K562 (cell line): Measurements from ENCODE around the gene AREL1. TPM values are rescaled to one million over a fixed set of nuclear protein-coding genes. Genes with fewer than 3 reads are reported as not detected.

ENCODE experiments used
- ATAC-seq: fragments of 200-7000 bp; cut with Tn5 transposase; 3 replicates; pipeline ENCODE4 v1.9.1; 2020; ENCODE audit warnings: moderate library complexity
- BruUV-seq: library from RNA; stranded (reverse); fragments of 400-500 nt; replicated peaks from 2 replicates; lab custom pipeline; 2021; lab: Mats Ljungman, UMichigan
- CTCF ChIA-PET: fragments of 300-600 bp; formaldehyde crosslinking; extraction: SDS; loops from one replicate; lab custom pipeline; 2021; ENCODE audit warnings: low intra/inter-chr PET ratio; lab: Yijun Ruan, JAX
- POLR2A ChIA-PET: fragments of 300-600, 350-650 bp; sonication (Branson Sonifier 250); formaldehyde crosslinking; extraction: SDS; loops from one replicate; lab custom pipeline; 2021; ENCODE audit warnings: antibody characterized with exemption, inconsistent platforms; lab: Yijun Ruan, JAX
- DNase-seq, 4 experiments: peaks; one replicate each; pipeline versions ENCODE4 v3.0.0 to v3.0.0-alpha.2; 2011 to 2018; ENCODE audit warnings: low spot score in 3 of 4, mixed read lengths in 3 of 4; ENCODE audit errors: extremely low read depth in 1 of 4
- FAIRE-seq: peaks from 2 replicates; lab custom pipeline; 2011; peaks lifted over from hg19 to GRCh38; lab: Jason Lieb, UNC
- H2AFZ ChIP-seq: 2 replicates; pipeline ENCODE4 v1.6.0; 2011; ENCODE audit warnings: low read depth, low read length, control low read depth, inconsistent platforms
- H3K27ac ChIP-seq: fragments of 200-600 bp; 3 replicates; pipeline ENCODE4 v1.8.0; 2011; ENCODE audit warnings: low read depth, mild to moderate bottlenecking, control low read depth, inconsistent platforms, low read length, moderate library complexity, mixed read lengths; ENCODE audit errors: extremely low read depth
- H3K27me3 ChIP-seq, 2 experiments: fragments of 300-600 bp in 1 of 2; 2 replicates in 1 of 2; 3 replicates in 1 of 2; pipeline versions ENCODE4 v1.6.0 to v1.8.0; 2011; ENCODE audit warnings: inconsistent platforms in 2 of 2, low read length in 2 of 2, mild to moderate bottlenecking in 1 of 2, mixed read lengths in 1 of 2, moderate library complexity in 1 of 2; ENCODE audit not compliant: control insufficient read depth in 2 of 2, insufficient read depth in 2 of 2
- H3K36me3 ChIP-seq: fragments of 300-600 bp; 3 replicates; pipeline ENCODE4 v1.8.0; 2011; ENCODE audit warnings: mild to moderate bottlenecking, low read length, inconsistent platforms; ENCODE audit not compliant: control insufficient read depth, insufficient read depth
- H3K4me1 ChIP-seq, 2 experiments: fragments of 200-600 bp in 1 of 2; replicated peaks in 1 of 2; 2 replicates in 1 of 2; 3 replicates in 1 of 2; pipeline versions ENCODE4 v1.5.1 to v1.8.0; 2011; ENCODE audit warnings: inconsistent platforms in 2 of 2, low read length in 2 of 2, mild to moderate bottlenecking in 1 of 2, mixed read lengths in 1 of 2, moderate library complexity in 1 of 2; ENCODE audit not compliant: control insufficient read depth in 2 of 2, insufficient read depth in 2 of 2
- H3K4me2 ChIP-seq: 2 replicates; pipeline ENCODE4 v1.6.1; 2011; ENCODE audit warnings: low read length, control low read depth, inconsistent platforms, mixed read lengths; ENCODE audit not compliant: insufficient read depth
- H3K4me3 ChIP-seq: fragments of 200-600 bp; sonication (generic), shearing (Covaris generic); 2 replicates; pipeline ENCODE4 v1.5.1; 2016; ENCODE audit warnings: control low read depth, inconsistent platforms
- H3K79me2 ChIP-seq: fragments of 200-600 bp; 3 replicates; pipeline ENCODE4 v1.8.0; 2011; ENCODE audit warnings: low read length, inconsistent platforms; ENCODE audit not compliant: control insufficient read depth, insufficient read depth
- H3K9ac ChIP-seq, 2 experiments: 2 replicates each; pipeline versions ENCODE4 v1.6.0 to v1.6.1; 2011; ENCODE audit warnings: low read depth in 2 of 2, low read length in 2 of 2, control low read depth in 1 of 2, inconsistent platforms in 1 of 2, mild to moderate bottlenecking in 1 of 2, mixed read lengths in 1 of 2; ENCODE audit not compliant: insufficient read depth in 1 of 2
- H3K9me1 ChIP-seq: one replicate; pipeline ENCODE4 v1.6.0; 2011; ENCODE audit warnings: inconsistent platforms, mild to moderate bottlenecking, low read length, moderate library complexity; ENCODE audit not compliant: control insufficient read depth, insufficient read depth
- H3K9me3 ChIP-seq: replicated peaks from 2 replicates; pipeline ENCODE4 v1.5.1; 2011; ENCODE audit warnings: low read depth, low read length, inconsistent platforms; ENCODE audit not compliant: control insufficient read depth, insufficient read depth
- H4K20me1 ChIP-seq: replicated peaks from 2 replicates; pipeline ENCODE4 v1.6.1; 2011; ENCODE audit warnings: low read length, inconsistent platforms, mixed read lengths; ENCODE audit not compliant: control insufficient read depth, insufficient read depth
- BCOR ChIP-seq: fragments of 450-650 bp; IDR thresholded peaks from 2 replicates; pipeline ENCODE4 v1.6.1; 2016
- MIER1 ChIP-seq: fragments of 450-650 bp; IDR thresholded peaks from 2 replicates; pipeline ENCODE4 v1.6.1; 2016; ENCODE audit warnings: antibody characterized with exemption, mild to moderate bottlenecking, low read depth
- NFIC ChIP-seq: fragments of 450-650 bp; IDR thresholded peaks from 2 replicates; pipeline ENCODE4 v1.6.1; 2017; ENCODE audit warnings: mild to moderate bottlenecking, inconsistent platforms
- NRF1 ChIP-seq, 2 experiments: fragments of 450-650 bp; IDR thresholded peaks in 1 of 2; conservative IDR thresholded peaks in 1 of 2; 2 replicates each; pipeline ENCODE4 v1.6.1; 2014; ENCODE audit warnings: mild to moderate bottlenecking in 2 of 2
- RBM25 ChIP-seq: fragments of 200-400 bp; formaldehyde crosslinking; IDR thresholded peaks from 2 replicates; pipeline ENCODE4 v1.6.1; 2018; ENCODE audit warnings: low read length, low read depth, moderate library complexity; ENCODE audit not compliant: severe bottlenecking
- ZNF121 ChIP-seq: sonication (generic); formaldehyde crosslinking; conservative IDR thresholded peaks from 2 replicates; pipeline ENCODE4 v1.8.0; 2022; ENCODE audit warnings: missing genetic modification reagents
- WGBS: fragments of 100-300 bp; shearing (Covaris generic); methylation state at CpG from one replicate; pipeline ENCODE4 v1.1.6; 2016; ENCODE audit warnings: low coverage, mixed read lengths; ENCODE audit not compliant: insufficient coverage; ENCODE audit errors: missing lambda C conversion rate; 5-methylcytosine and 5-hydroxymethylcytosine counted together
- in situ Hi-C: fragments of 300-500 bp; cut with MboI; formaldehyde crosslinking; loops from 4 replicates; pipeline ENCODE4 v1.15.0; 2018; ENCODE audit warnings: inconsistent platforms, mixed read lengths
- intact Hi-C: fragments of 100-400 bp; cut with micrococcal nuclease; formaldehyde crosslinking; loops from 2 replicates; pipeline ENCODE4 v1.14.2; 2022
- polyA plus RNA-seq, 8 experiments: library from polyadenylated mRNA; depleted of rRNA in 4 of 8; stranded (reverse) in 5 of 8; unstranded in 3 of 8; fragments of >200 nt; fragmentation: Nextera tagmentation in 2 of 8; fragmentation: Illumina TruSeq in 1 of 8; extraction: Ambion mirVana in 2 of 8; extraction: Trizol in 1 of 8; gene quantifications; 2 replicates each; pipeline versions ENCODE4 v1.2.1 to v1.2.3, GENCODE V29; 2011 to 2014; ENCODE audit warnings: inconsistent platforms in 1 of 8, missing spikeins in 1 of 8
- total RNA-seq, 7 experiments: library from RNA; depleted of rRNA in 6 of 7; stranded (reverse); fragments of >200 nt in 6 of 7; fragmentation: Illumina TruSeq in 2 of 7; extraction: Trizol in 2 of 7; gene quantifications; 2 replicates each; pipeline versions ENCODE4 v1.2.1 to v1.2.3, GENCODE V29; 2011 to 2021; ENCODE audit warnings: low replicate concordance in 1 of 7
- TF ChIP-seq, protein P1 (sequence below): fragments of 450-650 bp; formaldehyde crosslinking; IDR thresholded peaks from 2 replicates; pipeline ENCODE4 v1.4.0; 2022; ENCODE audit warnings: missing genetic modification characterization

AREL1 gene
- total and polyA plus RNA-seq, 9 of the 15 experiments (the other 6 are each of a cell fraction or from before 2014, with no cell fraction given) = 6.0 to 24.8 (median 16.6) TPM

DNA sequence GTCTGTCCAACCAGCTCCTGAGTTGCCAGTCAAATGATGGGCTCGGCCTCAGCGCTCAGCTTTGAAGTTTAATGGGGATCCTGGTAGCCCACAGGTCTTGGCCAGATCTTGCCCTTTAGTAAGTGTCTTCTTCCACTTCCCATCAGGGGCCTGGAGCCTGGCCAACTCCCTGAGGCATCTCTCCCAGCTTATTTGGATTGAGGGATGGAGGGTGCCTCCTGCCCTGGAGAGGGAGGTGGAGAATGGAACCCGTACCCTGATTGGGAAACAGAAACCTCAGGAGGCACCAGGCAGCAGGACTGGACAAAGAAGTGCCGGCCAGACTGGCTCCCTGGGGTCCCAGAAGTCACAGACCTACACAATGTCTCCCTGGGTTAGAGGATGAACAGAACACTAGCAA lies 60.3 kb downstream of the AREL1 start:
- Histone ChIP-seq H3K9me1 (peaks cover under 1% of the 10 kb centered on the region), H4K20me1 (no peaks in the 10 kb centered on the region), H3K9ac (no peak overlapping the region), H3K27me3 (no peaks in the 10 kb centered on the region), H3K27ac (no peak overlapping the region), H3K4me3 (no peak overlapping the region), H3K36me3 (no peaks in the 10 kb centered on the region), H3K4me2 (no peak overlapping the region), H3K79me2 (no peaks in the 10 kb centered on the region), H3K4me1 (peaks cover 0 to 3% of the 10 kb centered on the region in 2 experiments; a peak in 3 of 5 replicates), H3K9me3 (no peaks in the 10 kb centered on the region), H2AFZ (no peak overlapping the region)
- ChIA-PET POLR2A (interaction anchor here (0.7 kb wide), 1 partner anchor 417 kb away, joined by 4 read pairs; the partner anchor contains the start of gene ZC2HC1C), CTCF (no interaction called here)
- FAIRE-seq (no peak), ATAC-seq (no peak), DNase-seq (no peak)
- BruUV-seq = no TSS peak
- intact Hi-C loops (no loop called here), in situ Hi-C loops (no loop called here)
- TF ChIP-seq NRF1 (conservative IDR thresholded peaks at IDR 0.05 in 1 of 2, IDR thresholded peaks at IDR 0.05 in 1 of 2) = no peak
- 0 out of 2 replicates have a peak, but pooled peaks have one; percentile 21 for TF ChIP-seq NFIC
- no peak for TF ChIP-seq MIER1
- 86% methylated on average over 4 of the region's 4 CpGs for WGBS

DNA sequence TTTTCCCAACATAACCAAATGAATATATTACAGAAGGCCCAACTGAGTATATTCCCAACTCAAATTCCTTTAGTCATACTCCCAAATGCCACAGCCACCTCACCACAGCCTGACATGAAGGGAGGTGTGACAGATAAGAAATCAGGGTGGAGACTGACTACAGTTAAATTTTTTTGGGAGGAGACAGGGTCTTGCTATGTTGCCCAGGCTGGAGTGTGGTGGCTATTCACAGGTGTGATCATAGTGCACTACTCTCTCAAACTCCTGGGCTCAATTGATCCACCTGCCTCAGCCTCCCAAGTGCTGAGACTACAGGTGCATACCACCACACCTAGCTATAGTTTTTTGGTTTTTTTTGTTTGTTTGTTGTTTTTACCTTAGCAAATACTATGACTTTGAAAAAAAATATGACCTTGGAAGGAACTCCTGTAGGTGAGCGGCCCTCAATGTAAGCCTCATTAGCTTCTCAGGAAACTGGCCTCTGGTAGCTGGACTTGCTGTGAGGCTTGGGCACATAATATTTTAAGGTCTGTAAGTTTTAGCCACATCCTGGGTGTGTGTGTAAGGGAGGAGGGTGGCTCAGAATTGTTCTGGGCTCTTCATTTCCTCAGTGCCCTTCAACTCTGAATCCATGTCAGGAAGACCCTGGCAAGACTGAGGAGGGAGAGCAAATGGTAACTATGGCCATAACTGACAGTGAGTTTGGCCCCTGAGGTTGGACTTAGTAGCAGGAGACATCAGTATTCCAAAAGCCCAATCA lies 61.8 kb downstream of the AREL1 start:
- no peaks in the 10 kb centered on the region for H3K36me3 ChIP-seq
- H3K79me2 ChIP-seq = no peaks in the 10 kb centered on the region
- TF ChIP-seq, protein P1, sequence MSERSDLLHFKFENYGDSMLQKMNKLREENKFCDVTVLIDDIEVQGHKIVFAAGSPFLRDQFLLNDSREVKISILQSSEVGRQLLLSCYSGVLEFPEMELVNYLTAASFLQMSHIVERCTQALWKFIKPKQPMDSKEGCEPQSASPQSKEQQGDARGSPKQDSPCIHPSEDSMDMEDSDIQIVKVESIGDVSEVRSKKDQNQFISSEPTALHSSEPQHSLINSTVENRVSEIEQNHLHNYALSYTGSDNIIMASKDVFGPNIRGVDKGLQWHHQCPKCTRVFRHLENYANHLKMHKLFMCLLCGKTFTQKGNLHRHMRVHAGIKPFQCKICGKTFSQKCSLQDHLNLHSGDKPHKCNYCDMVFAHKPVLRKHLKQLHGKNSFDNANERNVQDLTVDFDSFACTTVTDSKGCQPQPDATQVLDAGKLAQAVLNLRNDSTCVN (CRISPR knock-in tag) = no peak
- TF ChIP-seq RBM25 (peak; percentile 64), ZNF121 (peak; percentile 82), BCOR (peak; percentile 42; the same call in 1 of the 2 replicates)
- TF ChIP-seq, all 486 proteins: peak for 3
- no peaks in the 10 kb centered on the region for H3K27me3 ChIP-seq
- DNase-seq (no peak), FAIRE-seq (no peak), ATAC-seq (no peak)
- ChIA-PET CTCF (no interaction called here), POLR2A (no interaction called here)
- H2AFZ ChIP-seq = no peak overlapping the region
- no peak overlapping the region for H3K4me2 ChIP-seq
- no peak overlapping the region for H3K27ac ChIP-seq
- H3K4me3 ChIP-seq = no peak overlapping the region
- no peaks in the 10 kb centered on the region for H3K9me3 ChIP-seq
- H3K9ac ChIP-seq = no peak overlapping the region
- H3K9me1 ChIP-seq = no peaks in the 10 kb centered on the region
- in situ Hi-C loops = no loop called here
- no CpG with 5 or more reads among the region's 1 CpG for WGBS
- peaks cover 0 to 3% of the 10 kb centered on the region in 2 experiments; a peak in 3 of 5 replicates for H3K4me1 ChIP-seq
- H4K20me1 ChIP-seq = no peaks in the 10 kb centered on the region
- BruUV-seq = no TSS peak
- intact Hi-C loops = no loop called here
